NB4 (cell line): Measurements from ENCODE around the gene WNT1.

Experiments used
- CTCF ChIP-seq: IDR thresholded peaks from one replicate; pipeline ENCODE4 v1.5.1; 2012; ENCODE audit warnings: low read depth, low read length
- MYC ChIP-seq: IDR thresholded peaks from 2 replicates; pipeline ENCODE4 v1.6.1; 2011; ENCODE audit warnings: low read depth, low read length
- POLR2A ChIP-seq: IDR thresholded peaks from 2 replicates; pipeline ENCODE4 v1.6.1; 2011; ENCODE audit warnings: mild to moderate bottlenecking; ENCODE audit not compliant: insufficient read length; ENCODE audit errors: extremely low read depth
- TF ChIP-seq, protein P1 (sequence below): IDR thresholded peaks from 2 replicates; pipeline ENCODE4 v1.6.1; 2011; ENCODE audit warnings: low read depth, low read length

GRCh38 chr12:49010092-49010668 lies 32.1 kb downstream of the WNT1 start:
- TF ChIP-seq CTCF (no peak), MYC (no peak), POLR2A (no peak)
- TF ChIP-seq, protein P1, sequence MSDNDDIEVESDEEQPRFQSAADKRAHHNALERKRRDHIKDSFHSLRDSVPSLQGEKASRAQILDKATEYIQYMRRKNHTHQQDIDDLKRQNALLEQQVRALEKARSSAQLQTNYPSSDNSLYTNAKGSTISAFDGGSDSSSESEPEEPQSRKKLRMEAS = no peak
